NCI-H2227 (cell line): ENCODE data around the gene HUWE1.
A peak's percentile ranks its signal among the peaks of the same experiment; 100 is the strongest.

Source experiments
- DNase-seq: peaks from one replicate; lab custom pipeline; 2025; ENCODE audit not compliant: unreplicated experiment; lab: John Stamatoyannopoulos, UW

HUWE1 gene

DNA sequence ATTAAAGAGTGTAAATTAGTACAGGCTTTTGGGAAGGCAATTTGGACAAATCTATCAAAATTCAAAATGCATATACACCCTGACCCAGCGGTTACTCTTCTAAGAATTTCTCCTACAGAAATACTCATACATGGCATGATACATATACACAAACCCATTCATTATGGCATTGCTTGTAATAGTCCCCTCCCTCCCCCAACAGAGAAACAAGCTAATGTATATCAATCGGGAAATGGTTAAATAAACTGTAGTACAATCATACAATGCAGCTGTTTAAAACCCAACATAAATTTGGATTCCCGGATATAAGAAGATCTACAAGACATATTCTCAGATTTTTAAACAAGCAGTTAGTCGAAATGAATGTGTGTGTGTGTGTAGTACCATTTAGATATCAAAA is 808 bp downstream of the HUWE1 start:
- DNase-seq = peak; percentile 32

DNA sequence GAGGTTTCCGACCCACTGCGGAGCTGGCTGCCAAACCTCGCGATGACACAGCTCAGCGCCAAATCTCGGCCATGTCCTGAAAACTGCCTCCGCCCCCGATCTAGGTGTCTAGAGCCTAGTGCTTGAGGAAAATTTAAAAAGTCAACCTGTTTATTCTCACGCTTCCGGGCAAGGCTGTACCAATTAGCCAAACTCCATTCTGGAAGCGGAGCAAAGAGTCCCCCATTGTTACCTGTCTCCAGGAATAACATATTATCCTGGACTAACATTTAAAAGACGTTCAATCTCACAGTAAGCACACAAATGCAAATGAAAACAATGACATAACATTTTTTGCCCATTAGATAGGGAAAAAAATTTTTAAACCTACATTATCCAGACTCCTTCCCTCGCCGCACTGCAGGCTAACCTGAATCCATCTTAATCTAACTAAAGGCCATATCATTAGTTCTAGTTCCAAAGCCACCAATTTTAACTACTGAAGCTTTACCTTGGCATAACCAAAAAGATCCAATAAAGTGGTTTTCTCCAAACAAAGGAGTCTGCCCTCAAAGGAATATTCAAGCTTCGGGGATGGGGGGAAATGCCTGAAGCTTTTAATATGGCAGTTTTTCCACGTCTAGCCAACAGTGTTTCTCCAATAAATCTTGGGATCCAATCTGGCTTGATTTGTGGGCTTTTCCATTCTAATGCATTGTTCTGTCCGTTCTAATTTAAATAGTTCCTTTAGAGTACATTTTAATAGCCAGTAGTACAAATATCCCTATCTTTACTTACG is 1.9 kb downstream of the HUWE1 start:
- no peak for DNase-seq

DNA sequence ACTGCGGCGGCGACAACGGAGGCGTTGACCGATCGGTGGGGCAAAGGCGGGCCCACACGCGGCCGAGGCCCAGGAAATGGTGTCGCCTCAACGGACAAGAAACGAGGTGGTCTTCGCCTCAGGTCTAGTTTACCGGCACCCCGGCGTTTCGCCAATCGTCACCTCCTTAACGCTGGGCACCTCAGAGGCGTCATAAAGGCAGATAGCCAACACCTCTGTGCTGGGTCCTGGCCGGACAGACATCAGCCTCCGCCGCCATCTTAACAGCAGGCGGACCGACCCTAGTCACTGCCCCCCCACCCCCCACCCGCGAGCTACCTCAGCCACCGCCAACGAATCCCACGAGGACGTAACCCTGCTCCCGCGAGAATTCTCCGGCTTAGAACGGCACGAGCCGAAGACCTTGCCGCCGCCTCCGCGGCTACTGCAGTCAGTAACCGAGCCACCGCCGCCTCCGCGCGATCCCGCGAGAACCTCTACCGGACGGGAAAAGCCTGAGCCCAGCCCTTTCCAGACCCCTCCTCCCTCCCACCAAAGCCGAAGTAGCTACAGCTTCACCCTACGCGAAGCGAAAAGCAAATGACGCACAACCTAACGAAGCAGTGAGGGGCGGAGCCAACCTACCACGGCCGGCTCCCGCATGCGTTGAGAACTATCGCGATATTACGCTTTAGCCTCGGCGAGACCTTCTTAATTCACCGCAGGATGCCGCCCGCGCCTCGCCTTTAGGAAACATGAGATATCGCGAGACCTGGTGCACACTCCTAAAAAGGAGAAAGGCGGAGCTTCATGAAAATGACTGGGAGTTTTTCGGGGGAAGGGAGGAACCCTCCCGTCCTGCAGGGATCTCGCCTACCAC is 2.7 kb downstream of the HUWE1 start:
- peak; percentile 100 for DNase-seq

DNA sequence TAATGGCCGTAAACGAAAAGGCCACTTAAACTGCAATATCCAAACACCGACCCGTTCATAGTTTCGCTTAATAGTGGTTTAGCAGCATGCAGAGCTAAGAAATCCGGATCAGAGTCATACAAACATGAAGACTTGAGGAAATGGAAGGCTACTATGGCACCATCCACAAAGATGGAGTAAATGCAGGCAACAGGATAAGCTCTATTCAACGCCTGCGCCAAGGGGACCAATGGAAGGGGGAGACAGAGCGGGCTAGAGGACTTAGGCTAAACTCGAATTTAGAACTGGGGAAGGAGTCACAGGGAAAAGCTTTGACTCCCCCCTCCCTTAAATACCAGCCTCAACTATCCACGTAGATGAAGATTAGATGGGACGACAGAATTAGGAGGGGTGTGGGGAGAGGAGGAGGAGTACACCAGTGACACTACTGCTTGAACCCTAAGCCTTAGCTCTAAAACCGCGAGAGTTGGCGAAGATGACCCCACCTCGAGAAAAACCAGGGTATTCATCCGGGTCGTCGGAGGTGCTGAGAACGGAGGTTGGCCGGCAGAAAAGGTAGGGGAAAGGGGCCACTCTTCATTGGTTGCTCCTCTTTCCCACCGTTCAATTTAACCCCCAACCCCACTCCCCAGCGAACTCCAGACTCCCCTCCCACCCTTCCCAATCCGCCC is 3.5 kb downstream of the HUWE1 start:
- peak; percentile 70 for DNase-seq

DNA sequence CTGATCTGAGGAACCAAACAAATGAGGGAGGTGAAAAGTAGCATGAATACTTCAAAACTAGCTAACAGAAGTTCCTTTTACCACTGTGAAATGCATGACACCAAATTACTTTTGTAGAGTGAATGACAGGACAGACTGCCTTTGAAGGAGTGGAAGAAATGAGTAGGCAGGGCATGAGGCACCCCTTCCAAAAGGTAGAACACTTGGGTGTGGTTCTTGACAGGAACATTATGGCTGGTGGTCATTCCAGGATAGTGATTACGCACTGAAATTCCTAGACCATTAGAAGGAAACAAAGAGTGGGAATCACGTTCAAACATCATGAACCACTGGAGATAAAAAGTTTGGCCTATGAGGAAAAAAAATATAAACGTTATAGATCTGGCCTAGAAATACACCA is 4.9 kb downstream of the HUWE1 start:
- DNase-seq = no peak

DNA sequence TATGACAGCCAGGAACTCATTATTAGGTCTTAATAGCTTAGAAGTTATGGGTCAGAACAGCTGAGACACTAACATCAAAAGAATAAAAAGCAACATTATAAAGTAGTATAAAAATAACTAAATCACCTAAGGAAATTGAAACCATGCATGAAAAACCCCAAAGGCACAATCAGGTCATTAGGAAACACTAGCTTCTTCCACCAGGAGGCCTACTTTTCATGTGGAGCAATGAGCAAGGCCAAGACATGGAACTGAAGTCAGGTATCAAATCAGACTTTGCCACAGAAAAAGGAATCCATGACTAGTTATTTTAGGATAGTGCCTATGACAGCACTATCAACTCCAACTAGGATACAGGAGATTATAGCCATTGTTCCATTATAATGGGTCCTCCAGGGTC is 7.9 kb downstream of the HUWE1 start:
- DNase-seq = peak; percentile 7

DNA sequence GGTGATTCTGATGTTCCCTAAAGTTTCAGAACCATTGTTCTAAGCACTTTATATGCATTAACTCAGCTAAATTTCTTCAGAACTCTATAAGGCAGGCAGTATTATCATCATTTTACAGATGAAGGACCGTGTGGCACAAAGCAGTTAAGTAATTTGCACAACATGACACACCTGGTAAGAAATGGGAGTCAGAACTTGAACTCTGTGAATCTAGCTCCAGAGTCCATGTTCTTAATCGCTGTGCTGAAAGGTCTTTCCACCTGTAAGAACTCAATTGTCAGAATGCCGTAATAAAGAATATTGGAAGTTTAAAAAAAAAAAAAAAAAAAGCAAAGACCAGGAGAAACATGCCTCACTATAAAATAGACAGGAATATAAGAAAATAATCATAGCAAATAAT is 9.2 kb downstream of the HUWE1 start:
- no peak for DNase-seq

DNA sequence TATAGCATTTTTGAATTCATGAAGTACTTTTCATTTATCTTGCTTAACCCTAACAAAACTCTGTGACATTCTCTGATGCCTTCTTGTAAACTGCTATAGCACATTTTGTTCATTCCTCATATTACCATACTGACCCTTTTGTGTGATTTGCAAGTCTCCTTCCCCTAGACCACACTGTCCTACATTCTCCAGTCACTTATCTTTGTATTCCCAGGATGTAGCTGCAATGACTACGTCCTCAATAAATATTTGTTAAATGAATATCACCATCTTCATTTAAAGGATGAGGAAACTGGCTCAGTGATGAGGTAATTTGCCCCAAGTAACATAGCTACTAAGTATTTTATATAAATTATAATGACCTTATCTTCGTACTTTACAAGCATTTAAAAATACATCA is 11.9 kb downstream of the HUWE1 start:
- no peak for DNase-seq

DNA sequence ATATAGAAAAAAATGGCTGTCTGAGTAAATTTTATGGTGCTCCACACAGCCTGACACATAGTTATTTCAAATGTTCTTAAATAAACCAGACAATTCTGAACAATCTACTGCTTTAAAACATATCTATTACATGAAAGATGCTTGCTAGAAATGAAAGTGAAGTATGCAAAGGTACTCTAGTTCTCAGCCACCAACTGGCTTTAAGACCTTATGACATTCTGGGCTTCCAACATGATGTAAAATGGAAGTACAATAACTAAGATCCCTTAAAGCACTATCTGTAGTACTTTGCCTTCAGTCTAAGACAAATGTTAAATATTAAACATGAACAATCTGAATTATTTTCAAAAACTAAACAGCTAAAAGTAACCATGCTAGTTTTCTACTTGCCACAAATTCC is 17.3 kb downstream of the HUWE1 start:
- DNase-seq = no peak

DNA sequence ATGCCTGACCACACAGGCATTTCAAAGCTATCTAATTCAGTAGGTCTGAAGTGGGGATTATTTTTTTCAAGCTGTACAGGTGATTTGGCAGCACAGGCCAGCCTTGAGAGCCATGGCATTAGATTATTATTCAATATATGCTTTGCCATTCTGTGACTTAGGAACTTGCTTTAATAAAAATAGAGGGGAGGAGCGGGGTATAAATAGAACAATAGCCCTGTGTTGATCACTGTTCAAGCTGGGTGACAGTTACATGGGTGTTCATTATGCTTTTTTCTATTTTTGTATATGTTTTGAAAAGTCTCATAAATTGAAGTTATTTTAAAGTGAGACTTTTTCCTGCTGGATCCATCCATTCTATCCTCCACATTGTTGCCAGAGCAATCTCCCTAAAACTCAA is 20.3 kb downstream of the HUWE1 start:
- DNase-seq = no peak

DNA sequence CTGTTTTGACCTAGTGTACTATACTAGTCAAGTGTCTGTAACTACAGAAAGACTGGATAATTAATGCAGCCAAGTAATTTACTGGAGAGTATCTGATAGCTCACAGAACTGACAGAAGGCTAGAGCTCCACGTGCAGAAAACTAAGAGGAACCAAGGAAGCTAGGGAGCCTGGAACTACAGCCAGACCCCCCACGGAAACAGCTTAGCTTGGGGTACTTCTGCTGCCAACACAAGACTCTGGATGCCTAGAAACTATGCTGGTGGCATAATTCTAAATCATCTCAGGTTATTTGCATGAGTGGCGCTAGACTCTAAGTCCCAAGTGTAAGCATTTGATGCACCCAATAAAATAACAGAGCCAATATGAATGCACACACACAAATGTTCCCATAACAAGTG is 26.5 kb downstream of the HUWE1 start:
- no peak for DNase-seq

DNA sequence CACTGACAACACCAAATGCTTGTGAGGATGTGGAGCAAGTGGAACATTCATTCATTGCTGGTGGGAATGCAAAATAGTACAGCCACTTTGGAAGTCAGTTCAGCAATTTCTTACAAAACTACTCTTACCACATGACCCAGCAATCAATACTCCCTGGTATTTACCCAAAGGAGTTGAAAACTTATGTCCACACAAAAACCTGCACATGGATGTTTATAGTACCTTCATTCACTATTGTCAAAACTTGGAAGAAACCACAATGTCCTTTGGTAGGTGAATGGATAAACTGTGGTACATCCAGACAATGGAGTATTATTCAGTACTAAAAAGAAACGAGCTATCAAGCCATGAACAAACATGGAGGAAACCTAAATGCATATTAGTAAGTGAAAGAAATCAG is 27.5 kb downstream of the HUWE1 start:
- DNase-seq = no peak

DNA sequence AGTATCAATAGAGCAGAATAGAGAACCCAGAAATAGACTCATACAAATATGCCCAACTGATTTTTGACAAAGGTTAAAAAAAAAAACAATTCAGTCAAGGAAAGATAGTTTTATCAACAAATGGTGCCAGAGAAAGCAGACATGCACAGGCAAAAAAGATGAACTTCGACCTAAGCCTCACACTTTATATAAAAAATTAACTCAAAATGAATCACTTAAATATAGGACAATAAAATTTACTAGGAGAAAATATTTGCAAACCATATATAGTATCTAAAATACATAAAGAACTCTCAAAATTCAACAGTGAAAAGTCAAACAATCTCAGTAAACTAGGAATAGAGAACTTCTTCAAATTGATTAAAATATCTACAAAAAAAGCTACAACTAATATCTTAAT is 29.7 kb downstream of the HUWE1 start:
- DNase-seq = no peak

DNA sequence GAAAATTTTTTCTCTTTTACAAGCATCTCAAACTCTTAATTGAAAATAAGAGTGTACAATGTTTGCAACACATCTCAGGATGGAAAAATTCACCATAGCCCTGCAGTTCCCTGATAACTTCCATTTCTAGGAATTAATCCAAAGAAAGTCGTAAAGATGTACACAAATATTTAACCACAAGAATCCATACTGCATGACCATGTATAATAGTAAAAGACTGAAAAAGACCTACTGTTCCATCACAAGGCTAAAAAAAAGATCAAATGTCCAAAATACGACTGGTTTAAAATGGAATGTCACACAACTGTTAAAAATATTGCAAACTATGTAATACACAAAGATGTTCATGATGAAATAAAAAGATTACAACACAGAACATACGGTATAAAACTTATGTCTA is 32.1 kb downstream of the HUWE1 start:
- DNase-seq = no peak

DNA sequence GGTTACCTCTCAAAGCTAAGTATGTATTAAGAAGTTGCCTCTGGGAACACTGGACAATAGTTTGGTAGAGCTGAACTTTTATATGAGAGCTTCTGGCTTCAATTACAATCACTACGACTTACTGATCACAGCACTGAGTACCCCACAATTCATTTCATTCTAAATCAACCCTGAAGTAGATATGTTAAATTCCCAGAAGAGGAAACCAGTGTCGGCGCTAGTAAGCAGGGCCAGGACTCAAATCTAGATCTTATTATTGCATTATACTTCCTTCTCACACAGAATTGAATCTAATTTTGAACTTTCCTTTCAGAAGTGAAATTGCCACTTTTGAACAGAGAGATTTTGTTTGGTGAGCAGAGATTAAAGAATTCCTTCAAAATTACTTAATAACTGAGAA is 41.8 kb downstream of the HUWE1 start:
- DNase-seq = no peak

DNA sequence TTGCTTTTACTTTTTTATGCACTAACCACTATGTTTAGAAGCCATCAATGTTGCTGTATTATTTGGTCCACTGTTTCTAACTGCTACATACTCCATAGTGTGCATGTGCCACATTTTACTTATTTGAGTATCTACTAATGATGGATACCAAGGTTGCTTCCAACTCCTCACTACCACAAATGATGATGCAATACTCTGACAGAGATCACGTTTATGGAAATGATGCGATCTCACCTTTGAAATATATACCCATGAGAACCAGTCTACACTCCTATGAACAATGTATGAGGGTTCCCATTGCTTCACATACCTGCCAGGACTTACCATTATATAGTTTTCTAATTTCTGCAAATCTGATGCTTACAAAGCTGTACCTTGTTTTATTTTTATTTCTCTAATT is 44.2 kb downstream of the HUWE1 start:
- DNase-seq = no peak

DNA sequence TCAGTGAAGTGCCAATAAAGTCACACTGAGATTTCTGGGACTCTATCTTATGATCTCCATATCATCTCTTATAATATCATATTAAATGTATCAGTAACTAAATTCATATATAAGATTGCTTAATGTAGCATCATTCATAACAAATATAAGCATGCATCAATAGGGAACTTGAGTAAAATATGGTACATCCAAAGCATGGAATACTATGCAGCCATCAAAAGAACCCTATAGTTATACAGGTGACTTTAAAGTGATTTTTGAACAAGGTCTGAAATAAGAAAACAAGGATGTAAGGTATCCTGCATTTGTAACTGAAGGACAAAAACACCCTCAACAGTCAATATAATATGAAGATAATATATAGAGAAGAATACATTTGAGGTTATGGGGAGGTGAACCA is 47.3 kb downstream of the HUWE1 start:
- DNase-seq = no peak

DNA sequence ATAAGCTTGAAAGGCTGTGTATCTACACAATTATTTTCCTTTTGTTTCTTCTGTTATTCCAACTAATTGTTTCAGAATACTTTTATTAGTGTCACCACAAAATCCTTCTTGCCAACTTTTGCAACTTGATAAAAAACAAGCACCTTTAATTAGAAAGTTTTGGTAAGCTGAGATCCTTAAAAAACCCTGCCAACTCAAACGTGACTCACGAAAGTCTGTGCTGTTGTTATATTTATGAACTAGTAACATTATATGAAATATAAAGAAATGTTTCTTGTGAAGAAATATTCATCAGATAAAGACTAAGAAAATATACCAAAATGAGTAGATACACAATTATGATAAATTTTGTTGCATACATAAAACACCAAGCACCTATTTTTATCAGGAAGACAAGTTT is 49.0 kb downstream of the HUWE1 start:
- no peak for DNase-seq

DNA sequence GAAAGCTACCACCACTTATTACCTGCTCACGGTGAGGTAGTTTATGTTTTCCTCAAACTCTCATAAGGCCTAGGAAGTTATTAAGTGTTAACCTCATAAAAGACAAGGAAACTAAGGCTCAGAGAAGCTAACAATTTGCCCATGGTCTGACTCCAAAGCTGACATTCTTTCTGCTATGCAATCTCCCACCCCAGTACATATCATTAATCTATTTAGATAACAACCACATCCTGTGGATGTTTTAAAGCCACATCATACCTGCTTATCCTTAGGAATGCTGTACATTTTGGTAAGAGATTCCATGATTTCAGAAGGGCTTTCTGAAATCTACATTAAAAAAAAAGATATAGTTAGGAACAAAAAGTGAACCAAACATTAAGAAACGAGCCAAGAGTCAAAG is 55.4 kb downstream of the HUWE1 start:
- DNase-seq = no peak

DNA sequence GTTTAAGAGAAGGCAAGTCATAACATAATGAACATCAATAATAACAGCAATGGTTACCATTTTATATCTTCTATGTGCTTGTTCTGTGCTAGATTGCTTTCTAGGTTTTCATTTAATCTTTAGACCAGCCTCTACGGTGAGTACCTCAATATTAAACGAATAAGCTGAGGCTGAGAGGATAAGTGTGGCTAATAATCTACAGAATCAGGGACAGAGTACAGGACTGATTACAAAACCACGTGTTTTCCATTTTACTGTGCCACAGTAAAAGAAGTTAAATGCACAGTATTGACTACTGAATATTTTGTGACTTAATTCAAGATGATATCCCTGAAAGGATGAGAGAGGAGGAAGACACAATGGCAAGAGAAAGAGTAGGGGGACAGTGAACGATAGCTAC is 56.3 kb downstream of the HUWE1 start:
- DNase-seq = no peak

DNA sequence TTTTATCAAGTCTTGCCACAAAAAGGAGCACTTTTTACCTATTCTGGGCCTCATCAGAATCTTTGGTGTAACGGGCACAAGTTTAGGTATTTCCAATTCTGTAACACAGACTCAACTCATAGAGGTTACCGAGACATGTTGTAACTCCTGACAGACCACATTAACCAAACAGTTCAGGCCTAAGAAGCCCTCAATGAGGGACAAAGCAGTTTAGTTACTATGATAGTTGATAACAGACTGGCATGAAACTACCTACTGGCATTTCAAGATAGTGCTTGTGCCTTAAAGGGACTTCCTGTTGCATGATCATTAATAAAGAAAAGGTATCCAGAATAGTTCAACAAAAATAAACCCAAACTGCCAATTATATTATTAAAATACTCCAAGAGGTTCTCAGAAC is 64.1 kb downstream of the HUWE1 start:
- no peak for DNase-seq

DNA sequence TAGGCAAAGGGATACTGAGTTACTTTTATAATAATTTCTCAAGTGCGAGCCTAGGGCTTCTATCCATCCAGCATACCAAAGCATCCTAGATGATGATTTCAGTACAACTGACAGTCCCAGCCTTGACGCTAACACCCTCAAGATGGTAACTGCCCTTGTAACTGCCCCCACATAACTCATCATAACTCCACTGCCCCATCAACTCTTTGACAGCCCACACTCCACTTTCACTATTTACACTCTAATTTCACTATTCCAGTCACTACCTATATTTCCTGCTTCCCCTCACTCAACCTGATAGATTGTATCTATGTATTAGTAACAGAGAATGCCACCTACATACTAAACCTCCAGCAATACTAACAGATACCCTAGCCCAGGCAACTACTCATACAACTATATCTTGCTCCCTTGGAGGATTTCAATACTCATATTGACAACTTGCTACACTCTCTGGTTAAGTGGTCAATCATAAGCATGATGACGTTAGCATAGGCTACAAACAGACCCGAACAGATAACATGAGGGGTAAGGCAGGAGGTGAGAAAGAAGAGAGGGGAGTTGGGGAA is 65.0 kb downstream of the HUWE1 start:
- no peak for DNase-seq
